Fibroblast of the aortic adventitia (primary cell): ENCODE data around the gene ATP10A. TPM values are rescaled to one million over a fixed set of nuclear protein-coding genes. Genes with fewer than 3 reads are reported as not detected.
A peak's percentile ranks its signal among the peaks of the same experiment; 100 is the strongest.

Experiments
- DNase-seq: peaks from one replicate; pipeline ENCODE4 v3.0.0-alpha.2; 2010; ENCODE audit warnings: low read depth
- H3K4me3 ChIP-seq: 2 replicates; pipeline ENCODE4 v1.5.1; 2011; ENCODE audit warnings: low read depth, mild to moderate bottlenecking, control low read depth, low read length, moderate library complexity
- CTCF ChIP-seq: IDR thresholded peaks from 2 replicates; pipeline ENCODE4 v1.5.1; 2011; ENCODE audit warnings: mild to moderate bottlenecking, low read length, control low read depth, inconsistent platforms; ENCODE audit not compliant: insufficient read depth
- total RNA-seq: library from RNA; depleted of rRNA; stranded (reverse); fragments of >200 nt; gene quantifications from 2 replicates; pipeline ENCODE4 v1.2.3, GENCODE V29; 2012; ENCODE audit warnings: low replicate concordance

Gene ATP10A
- total RNA-seq, 1 donor: 4.4 TPM

DNA sequence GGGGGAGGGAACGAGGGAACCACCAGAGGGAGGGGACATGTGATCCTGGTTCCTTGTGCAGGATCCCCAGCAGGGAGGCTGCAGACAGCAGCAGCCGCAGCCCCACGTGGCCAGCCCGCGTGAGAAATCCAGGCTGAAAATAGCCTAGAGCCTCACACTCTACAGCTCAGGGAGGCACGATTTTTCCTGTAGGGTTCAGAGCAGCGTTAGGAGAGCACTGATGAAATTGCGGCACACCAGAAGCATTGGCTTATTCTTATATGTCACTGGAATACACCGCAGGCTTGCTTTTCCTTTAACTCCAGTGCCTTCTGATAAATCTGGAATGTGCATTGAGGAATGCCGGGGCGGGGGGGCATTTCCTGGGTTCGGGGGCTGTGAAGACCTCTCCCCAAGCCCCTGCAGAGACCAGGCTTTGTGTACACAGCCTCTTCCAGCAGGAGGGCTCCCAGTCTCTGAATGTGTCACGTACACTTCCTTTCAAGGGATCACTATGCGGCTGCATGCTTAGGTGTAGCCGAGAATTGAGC lies 193.0 kb downstream of the ATP10A start:
- no peak for TF ChIP-seq CTCF
- peak overlapping the region; percentile 35 for H3K4me3 ChIP-seq
- DNase-seq: peak; percentile 77

GRCh38 chr15:25668901-25669300 lies 194.2 kb downstream of the ATP10A start:
- no peak overlapping the region for H3K4me3 ChIP-seq
- no peak for TF ChIP-seq CTCF
- DNase-seq: no peak

GRCh38 chr15:25668236-25668795 lies 194.8 kb downstream of the ATP10A start:
- no peak for TF ChIP-seq CTCF
- DNase-seq: no peak
- H3K4me3 ChIP-seq: no peak overlapping the region

GRCh38 chr15:25667829-25668228 lies 195.3 kb downstream of the ATP10A start:
- no peak overlapping the region for H3K4me3 ChIP-seq
- TF ChIP-seq CTCF: no peak
- no peak for DNase-seq

DNA sequence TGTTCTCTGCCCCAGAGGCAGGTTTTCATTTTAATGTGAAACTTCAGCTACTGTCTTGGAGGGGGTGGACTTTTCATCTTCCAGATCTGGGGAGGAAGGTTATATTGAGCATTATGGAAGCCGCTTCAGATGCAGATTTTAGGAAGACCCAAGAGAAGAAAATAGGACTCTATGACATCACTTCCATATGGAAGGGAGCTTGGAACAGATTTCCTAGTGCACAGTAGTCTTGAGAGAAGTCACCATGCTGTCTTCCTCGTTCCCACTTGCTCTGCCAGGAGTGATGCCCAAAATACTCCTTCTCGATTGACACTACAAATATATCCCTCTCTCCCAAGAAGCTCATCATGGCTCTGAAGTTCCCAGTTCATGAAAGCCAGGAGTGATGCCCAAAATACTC lies 197.2 kb downstream of the ATP10A start:
- no peak overlapping the region for H3K4me3 ChIP-seq
- no peak for DNase-seq
- no peak for TF ChIP-seq CTCF

DNA sequence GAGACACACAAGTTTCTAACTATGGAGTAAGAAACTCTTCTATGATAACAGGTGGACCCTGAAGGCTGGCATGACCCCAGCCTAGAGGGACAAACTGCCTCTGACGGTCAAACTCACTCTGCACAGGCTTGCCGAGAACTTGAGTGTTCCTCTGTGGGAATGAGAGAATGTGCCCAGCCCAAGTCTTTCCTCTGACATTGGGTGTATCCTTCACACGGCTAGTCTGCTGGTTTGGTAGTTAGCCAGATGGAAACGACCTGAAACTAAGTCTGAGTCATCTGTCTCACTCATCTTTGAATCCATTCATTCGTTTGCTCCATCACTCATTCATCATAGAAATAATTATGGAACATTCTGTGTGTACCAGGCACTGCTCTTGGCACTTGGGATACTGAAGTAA lies 198.4 kb downstream of the ATP10A start:
- TF ChIP-seq CTCF: no peak
- no peak overlapping the region for H3K4me3 ChIP-seq
- peak; percentile 39 for DNase-seq

GRCh38 chr15:25663515-25663914 lies 199.6 kb downstream of the ATP10A start:
- no peak for TF ChIP-seq CTCF
- no peak overlapping the region for H3K4me3 ChIP-seq
- DNase-seq: no peak
